ENCODE results near the gene PAQR8. TPM values are rescaled to one million over a fixed set of nuclear protein-coding genes. Genes with fewer than 3 reads are reported as not detected.

Gene PAQR8
- total and polyA plus RNA-seq, 2 of the 4 experiments (the other 2 are of a cell fraction), result 1.4 to 1.6 TPM

GRCh38 chr6:52403627-52404026 is 41.7 kb downstream of the PAQR8 start:
- H3K36me3 ChIP-seq (ENCODE audit: control insufficient read depth, insufficient read depth, low read length), result peaks cover 8% of the 10 kb centered on the region; the same call in 1 of the 2 replicates
- H4K8ac ChIP-seq (ENCODE audit: low read depth in 2 of 2, low read length in 2 of 2), result no peak overlapping the region
- H3K23ac ChIP-seq (ENCODE audit: low read depth, low read length), result no peak overlapping the region
- no peak overlapping the region for H2BK120ac ChIP-seq (ENCODE audit: low read depth, low read length)
- H2BK5ac ChIP-seq (ENCODE audit: low read depth, low read length, poor library complexity, severe bottlenecking), result no peak overlapping the region
- no peak overlapping the region for H2BK20ac ChIP-seq (ENCODE audit: low read depth, low read length)
- H3K9me3 ChIP-seq (ENCODE audit: control insufficient read depth, insufficient read depth, low read length), result no peaks in the 10 kb centered on the region
- 99% methylated on average over 8 of the region's 9 CpGs; no CpG with 5 or more reads in 1 of the 2 experiments for WGBS, 2 experiments (ENCODE audit: extremely low coverage in 2 of 2, insufficient read length in 1 of 2)
- no peak overlapping the region for H3K4me3 ChIP-seq (ENCODE audit: insufficient read depth, low read depth, low read length)
- no peak overlapping the region for H2BK15ac ChIP-seq (ENCODE audit: low read depth, low read length)
- dilution Hi-C loops (cut with HindIII; ENCODE audit: low sequenced_read_pairs, unreplicated experiment), result loop anchor here (25.0 kb wide), 1 partner anchor 259 kb away; the partner anchor contains the start of gene TMEM14A
- no peaks in the 10 kb centered on the region for H4K20me1 ChIP-seq (ENCODE audit: insufficient read depth, low read length)
- H3K4me2 ChIP-seq (ENCODE audit: low read depth, low read length), result no peak overlapping the region
- no peak for TF ChIP-seq MAFK (IDR thresholded peaks at IDR 0.05; ENCODE audit: low read depth, low read length)
- no peak for TF ChIP-seq RCOR1 (IDR thresholded peaks at IDR 0.05; ENCODE audit: insufficient replicate concordance, low read length)
- TF ChIP-seq FOS (IDR thresholded peaks at IDR 0.05; ENCODE audit: low read depth, low read length), result no peak
- TF ChIP-seq CHD1 (IDR thresholded peaks at IDR 0.05; ENCODE audit: low read depth, low read length), result no peak
- TF ChIP-seq RFX5 (IDR thresholded peaks at IDR 0.05; ENCODE audit: low read depth, low read length), result no peak
- no peak for TF ChIP-seq RAD21 (IDR thresholded peaks at IDR 0.05; ENCODE audit: low read length)
- TF ChIP-seq NFE2L2 (IDR thresholded peaks at IDR 0.05; ENCODE audit: low read depth, low read length), result no peak
- TF ChIP-seq BHLHE40 (IDR thresholded peaks at IDR 0.05; ENCODE audit: low read depth, low read length), result no peak
- no peak for TF ChIP-seq CEBPB (IDR thresholded peaks at IDR 0.05; ENCODE audit: low read depth, low read length)
- no peak for TF ChIP-seq POLR2A (IDR thresholded peaks at IDR 0.05; ENCODE audit: low read depth, low read length)
- no peak for TF ChIP-seq CTCF (conservative IDR thresholded peaks at IDR 0.05; ENCODE audit: low read depth, low read length)
- TF ChIP-seq MXI1 (IDR thresholded peaks at IDR 0.05; ENCODE audit: borderline replicate concordance, low read depth, low read length), result no peak
- no peaks in the 10 kb centered on the region for H3K27me3 ChIP-seq (ENCODE audit: control insufficient read depth, insufficient read depth, low read length)
- no peak overlapping the region for H3K9ac ChIP-seq (ENCODE audit: low read depth, low read length)
- ChIA-PET POLR2A (ENCODE audit: unreplicated experiment) (no interaction called here), CTCF (no interaction called here)
- DNase-seq (no peak), ATAC-seq (ENCODE audit: low read depth) (no peak)
- no peak overlapping the region for H3K4ac ChIP-seq (ENCODE audit: low read depth, low read length)
- no peak overlapping the region for H3K27ac ChIP-seq (ENCODE audit: insufficient read depth, low read length)
- H2AK9ac ChIP-seq (replicated peaks; ENCODE audit: low read depth, low read length, poor library complexity), result no peak overlapping the region
- no peak overlapping the region for H3K18ac ChIP-seq (ENCODE audit: low read depth, low read length)
- H3K56ac ChIP-seq (ENCODE audit: extremely low read depth, insufficient read depth, low read length), result no peak overlapping the region
- no peak overlapping the region for H4K91ac ChIP-seq (ENCODE audit: insufficient read depth, low read depth, low read length)
- H4K5ac ChIP-seq (ENCODE audit: low read depth, low read length), result no peak overlapping the region
- in situ Hi-C loops (cut with MboI; ENCODE audit: low sequenced_read_pairs), result no loop called here
- no peaks in the 10 kb centered on the region for H3K79me1 ChIP-seq (ENCODE audit: low read depth in 1 of 2, low read length in 2 of 2)
- H3K14ac ChIP-seq (replicated peaks; ENCODE audit: low read depth, low read length), result no peak overlapping the region
- no TSS peak for BruUV-seq (replicated peaks)
- H2AFZ ChIP-seq (replicated peaks; ENCODE audit: low read length, poor library complexity), result no peak overlapping the region
- intact Hi-C loops (cut with micrococcal nuclease), result loop anchor here (10.0 kb wide), 2 partner anchors 411 to 1081 kb away; no protein-coding TSS in a partner anchor
- no peaks in the 10 kb centered on the region for H3K9me1 ChIP-seq (ENCODE audit: insufficient read depth, low read length)
- no peak overlapping the region for H2AK5ac ChIP-seq (ENCODE audit: low read depth, low read length)
- H3K4me1 ChIP-seq (ENCODE audit: control insufficient read depth, insufficient read depth, low read length), result peaks cover 2% of the 10 kb centered on the region; the same call in 1 of the 2 replicates
